Panc1 (cell line): ENCODE measurements around the gene LRRC63. TPM values are rescaled to one million over a fixed set of nuclear protein-coding genes. Genes with fewer than 3 reads are reported as not detected.

Experiments used
- ATAC-seq: fragments of 200-7000 bp; cut with Tn5 transposase; 2 replicates; pipeline ENCODE4 v1.9.1; 2020; ENCODE audit warnings: mild to moderate bottlenecking, moderate library complexity
- BruUV-seq: library from RNA; stranded (reverse); fragments of 400-500 nt; replicated peaks from 2 replicates; lab custom pipeline; 2021; lab: Mats Ljungman, UMichigan
- CTCF ChIA-PET: fragments of 300-600 bp; sonication (Branson Sonifier 250); formaldehyde crosslinking; loops from one replicate; lab custom pipeline; 2022; ENCODE audit warnings: antibody characterized with exemption; lab: Charles Lee
- POLR2A ChIA-PET: fragments of 300-600 bp; sonication (Branson Sonifier 250); formaldehyde crosslinking; loops from one replicate; lab custom pipeline; 2022; ENCODE audit warnings: antibody characterized with exemption; lab: Charles Lee
- DNase-seq: peaks from one replicate; pipeline ENCODE4 v3.0.0-alpha.2; 2010; ENCODE audit warnings: low read depth, low spot score
- H3K27ac ChIP-seq: 2 replicates; pipeline ENCODE4 v1.5.1; 2011; ENCODE audit warnings: mild to moderate bottlenecking, low read length, inconsistent platforms
- H3K27me3 ChIP-seq: fragments of 200-500 bp; sonication (Bioruptor generic); 2 replicates; pipeline ENCODE4 v1.6.0; 2014; ENCODE audit warnings: low read length, inconsistent platforms; ENCODE audit not compliant: control insufficient read depth, insufficient read depth
- H3K36me3 ChIP-seq: fragments of 200-500 bp; sonication (Bioruptor generic); 2 replicates; pipeline ENCODE4 v1.5.1; 2014; ENCODE audit warnings: inconsistent platforms, mild to moderate bottlenecking, low read length, moderate library complexity; ENCODE audit not compliant: control insufficient read depth, insufficient read depth
- H3K4me1 ChIP-seq: 2 replicates; pipeline ENCODE4 v1.5.1; 2011; ENCODE audit warnings: inconsistent platforms, mild to moderate bottlenecking, low read length, moderate library complexity; ENCODE audit not compliant: control insufficient read depth, insufficient read depth
- H3K4me3 ChIP-seq, 2 experiments: 2 replicates each; pipeline ENCODE4 v1.5.1; 2011 to 2012; ENCODE audit warnings: low read depth in 2 of 2, low read length in 2 of 2, mild to moderate bottlenecking in 2 of 2, inconsistent platforms in 1 of 2, moderate library complexity in 1 of 2
- H3K9me3 ChIP-seq: fragments of 200-500 bp; sonication (Bioruptor generic); 2 replicates; pipeline ENCODE4 v1.5.1; 2014; ENCODE audit warnings: low read depth, mild to moderate bottlenecking, inconsistent platforms, low read length, moderate library complexity; ENCODE audit not compliant: control insufficient read depth, insufficient read depth
- POLR2AphosphoS5 ChIP-seq: IDR thresholded peaks from 2 replicates; pipeline ENCODE4 v1.6.1; 2012; ENCODE audit warnings: mild to moderate bottlenecking, low read depth, low read length, moderate library complexity
- SIN3A ChIP-seq: IDR thresholded peaks from 2 replicates; pipeline ENCODE4 v1.6.1; 2012; ENCODE audit warnings: low read depth, mild to moderate bottlenecking, low read length, moderate library complexity, borderline replicate concordance; ENCODE audit not compliant: insufficient read depth
- TCF7L2 ChIP-seq: IDR thresholded peaks from 2 replicates; pipeline ENCODE4 v1.6.1; 2011; ENCODE audit warnings: mild to moderate bottlenecking, low read depth, low read length, inconsistent platforms
- in situ Hi-C: cut with HindIII; loops from 2 replicates; pipeline ENCODE4 v1.10.0; 2016; ENCODE audit warnings: low sequenced_read_pairs, low pct_unique_long_range_greater_than_20kb
- intact Hi-C: fragments of 100-400 bp; cut with micrococcal nuclease; formaldehyde crosslinking; loops from one replicate; pipeline ENCODE4 v1.10.0; 2022; ENCODE audit not compliant: unreplicated experiment
- total RNA-seq: library from RNA; stranded (reverse); gene quantifications from one replicate; pipeline ENCODE4 v1.2.1, GENCODE V29; 2021; ENCODE audit not compliant: unreplicated experiment
- TF ChIP-seq, protein P1 (sequence below), 2 experiments: IDR thresholded peaks; 2 replicates each; pipeline ENCODE4 v1.6.1; 2011 to 2012; ENCODE audit warnings: low read depth in 2 of 2, control low read depth in 1 of 2, low read length in 1 of 2, mild to moderate bottlenecking in 1 of 2, moderate library complexity in 1 of 2; ENCODE audit not compliant: insufficient read depth in 1 of 2
- TF ChIP-seq, protein P2 (sequence below): fragments of 450-650 bp; IDR thresholded peaks from 2 replicates; pipeline ENCODE4 v1.5.1; 2017; ENCODE audit warnings: mild to moderate bottlenecking

Gene LRRC63
- total RNA-seq, 1 experiment from 2014 or later, result 0.15 TPM

GRCh38 chr13:46170687-46171086 is 41.0 kb upstream of the LRRC63 start:
- DNase-seq, result no peak
- no peak for ATAC-seq
- Histone ChIP-seq H3K9me3 (no peaks in the 10 kb centered on the region), H3K4me3 (no peak overlapping the region), H3K27ac (no peak overlapping the region), H3K4me1 (no peaks in the 10 kb centered on the region), H3K27me3 (no peaks in the 10 kb centered on the region; the same call in 1 of the 2 replicates), H3K36me3 (no peaks in the 10 kb centered on the region)
- CTCF ChIA-PET, result no interaction called here
- POLR2A ChIA-PET, result interaction anchor here (0.6 kb wide), 1 partner anchor 9 kb away, joined by 11 read pairs; no protein-coding TSS in a partner anchor
- intact Hi-C loops, result no loop called here
- in situ Hi-C loops, result no loop called here
- no TSS peak for BruUV-seq
- TF ChIP-seq TCF7L2 (no peak), POLR2AphosphoS5 (no peak), SIN3A (no peak)
- TF ChIP-seq, protein P1, sequence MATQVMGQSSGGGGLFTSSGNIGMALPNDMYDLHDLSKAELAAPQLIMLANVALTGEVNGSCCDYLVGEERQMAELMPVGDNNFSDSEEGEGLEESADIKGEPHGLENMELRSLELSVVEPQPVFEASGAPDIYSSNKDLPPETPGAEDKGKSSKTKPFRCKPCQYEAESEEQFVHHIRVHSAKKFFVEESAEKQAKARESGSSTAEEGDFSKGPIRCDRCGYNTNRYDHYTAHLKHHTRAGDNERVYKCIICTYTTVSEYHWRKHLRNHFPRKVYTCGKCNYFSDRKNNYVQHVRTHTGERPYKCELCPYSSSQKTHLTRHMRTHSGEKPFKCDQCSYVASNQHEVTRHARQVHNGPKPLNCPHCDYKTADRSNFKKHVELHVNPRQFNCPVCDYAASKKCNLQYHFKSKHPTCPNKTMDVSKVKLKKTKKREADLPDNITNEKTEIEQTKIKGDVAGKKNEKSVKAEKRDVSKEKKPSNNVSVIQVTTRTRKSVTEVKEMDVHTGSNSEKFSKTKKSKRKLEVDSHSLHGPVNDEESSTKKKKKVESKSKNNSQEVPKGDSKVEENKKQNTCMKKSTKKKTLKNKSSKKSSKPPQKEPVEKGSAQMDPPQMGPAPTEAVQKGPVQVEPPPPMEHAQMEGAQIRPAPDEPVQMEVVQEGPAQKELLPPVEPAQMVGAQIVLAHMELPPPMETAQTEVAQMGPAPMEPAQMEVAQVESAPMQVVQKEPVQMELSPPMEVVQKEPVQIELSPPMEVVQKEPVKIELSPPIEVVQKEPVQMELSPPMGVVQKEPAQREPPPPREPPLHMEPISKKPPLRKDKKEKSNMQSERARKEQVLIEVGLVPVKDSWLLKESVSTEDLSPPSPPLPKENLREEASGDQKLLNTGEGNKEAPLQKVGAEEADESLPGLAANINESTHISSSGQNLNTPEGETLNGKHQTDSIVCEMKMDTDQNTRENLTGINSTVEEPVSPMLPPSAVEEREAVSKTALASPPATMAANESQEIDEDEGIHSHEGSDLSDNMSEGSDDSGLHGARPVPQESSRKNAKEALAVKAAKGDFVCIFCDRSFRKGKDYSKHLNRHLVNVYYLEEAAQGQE (IDR thresholded peaks at IDR 0.05; ENCODE audit: insufficient read depth in 1 of 2, low read depth in 2 of 2, low read length in 1 of 2), result no peak
- TF ChIP-seq, protein P2, sequence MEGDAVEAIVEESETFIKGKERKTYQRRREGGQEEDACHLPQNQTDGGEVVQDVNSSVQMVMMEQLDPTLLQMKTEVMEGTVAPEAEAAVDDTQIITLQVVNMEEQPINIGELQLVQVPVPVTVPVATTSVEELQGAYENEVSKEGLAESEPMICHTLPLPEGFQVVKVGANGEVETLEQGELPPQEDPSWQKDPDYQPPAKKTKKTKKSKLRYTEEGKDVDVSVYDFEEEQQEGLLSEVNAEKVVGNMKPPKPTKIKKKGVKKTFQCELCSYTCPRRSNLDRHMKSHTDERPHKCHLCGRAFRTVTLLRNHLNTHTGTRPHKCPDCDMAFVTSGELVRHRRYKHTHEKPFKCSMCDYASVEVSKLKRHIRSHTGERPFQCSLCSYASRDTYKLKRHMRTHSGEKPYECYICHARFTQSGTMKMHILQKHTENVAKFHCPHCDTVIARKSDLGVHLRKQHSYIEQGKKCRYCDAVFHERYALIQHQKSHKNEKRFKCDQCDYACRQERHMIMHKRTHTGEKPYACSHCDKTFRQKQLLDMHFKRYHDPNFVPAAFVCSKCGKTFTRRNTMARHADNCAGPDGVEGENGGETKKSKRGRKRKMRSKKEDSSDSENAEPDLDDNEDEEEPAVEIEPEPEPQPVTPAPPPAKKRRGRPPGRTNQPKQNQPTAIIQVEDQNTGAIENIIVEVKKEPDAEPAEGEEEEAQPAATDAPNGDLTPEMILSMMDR, result no peak

DNA sequence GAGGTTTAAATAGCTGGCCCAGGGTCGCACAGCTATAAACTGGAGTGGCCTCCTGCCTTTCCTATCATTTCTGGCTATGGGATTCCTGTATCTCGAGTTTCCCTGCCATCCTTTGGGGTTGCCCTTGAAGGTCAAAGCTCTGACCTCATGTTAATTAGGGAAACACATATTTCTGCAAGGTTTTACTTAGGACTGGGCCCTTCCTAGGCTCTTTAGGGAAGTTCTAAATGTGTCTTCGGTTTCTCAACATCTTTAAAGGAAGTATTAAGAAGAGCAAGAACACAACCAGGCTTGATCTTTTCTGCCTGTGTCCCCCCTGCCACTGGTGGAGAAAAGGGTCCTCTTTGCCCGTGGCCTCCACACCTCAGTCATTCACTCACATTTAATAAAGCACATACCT is 40.5 kb upstream of the LRRC63 start:
- ATAC-seq, result no peak
- no TSS peak for BruUV-seq

More for the DNA sequence above, 40.5 kb upstream of the LRRC63 start:
- DNase-seq, result no peak
- Histone ChIP-seq H3K27me3 (no peaks in the 10 kb centered on the region; the same call in 1 of the 2 replicates), H3K9me3 (no peaks in the 10 kb centered on the region), H3K4me1 (no peaks in the 10 kb centered on the region), H3K4me3 (no peak overlapping the region), H3K36me3 (no peaks in the 10 kb centered on the region), H3K27ac (no peak overlapping the region)
- in situ Hi-C loops (no loop called here), intact Hi-C loops (no loop called here)
- ChIA-PET POLR2A (interaction anchor here (0.6 kb wide), 1 partner anchor 10 kb away, joined by 11 read pairs; no protein-coding TSS in a partner anchor), CTCF (interaction anchor here (0.6 kb wide), 1 partner anchor 263 kb away, joined by 3 read pairs; no protein-coding TSS in a partner anchor)
- TF ChIP-seq TCF7L2, result no peak
- no peak for TF ChIP-seq SIN3A
- TF ChIP-seq POLR2AphosphoS5, result no peak
- TF ChIP-seq, protein P1 (IDR thresholded peaks at IDR 0.05; ENCODE audit: insufficient read depth in 1 of 2, low read depth in 2 of 2, low read length in 1 of 2), result no peak
- TF ChIP-seq, protein P2, result no peak
